Panc1 (cell line): Measurements from ENCODE around the gene NCKAP5.

Experiments used
- CTCF ChIP-seq: fragments of 450-650 bp; IDR thresholded peaks from 2 replicates; pipeline ENCODE4 v1.5.1; 2017; ENCODE audit warnings: mild to moderate bottlenecking
- REST ChIP-seq, 2 experiments: IDR thresholded peaks; 2 replicates each; pipeline ENCODE4 v1.6.1; 2011 to 2012; ENCODE audit warnings: low read depth in 2 of 2, control low read depth in 1 of 2, low read length in 1 of 2, mild to moderate bottlenecking in 1 of 2, moderate library complexity in 1 of 2; ENCODE audit not compliant: insufficient read depth in 1 of 2
- SIN3A ChIP-seq: IDR thresholded peaks from 2 replicates; pipeline ENCODE4 v1.6.1; 2012; ENCODE audit warnings: low read depth, mild to moderate bottlenecking, low read length, moderate library complexity, borderline replicate concordance; ENCODE audit not compliant: insufficient read depth

- TF ChIP-seq CTCF: no peak
- no peak for TF ChIP-seq REST (IDR thresholded peaks at IDR 0.05; ENCODE audit: insufficient read depth in 1 of 2, low read depth in 2 of 2, low read length in 1 of 2)
- TF ChIP-seq SIN3A: no peak
Observed at GRCh38 chr2:133486771-133487191, 81.5 kb downstream of the NCKAP5 start.
